ENCODE measurements around the gene ALG9.

DNA sequence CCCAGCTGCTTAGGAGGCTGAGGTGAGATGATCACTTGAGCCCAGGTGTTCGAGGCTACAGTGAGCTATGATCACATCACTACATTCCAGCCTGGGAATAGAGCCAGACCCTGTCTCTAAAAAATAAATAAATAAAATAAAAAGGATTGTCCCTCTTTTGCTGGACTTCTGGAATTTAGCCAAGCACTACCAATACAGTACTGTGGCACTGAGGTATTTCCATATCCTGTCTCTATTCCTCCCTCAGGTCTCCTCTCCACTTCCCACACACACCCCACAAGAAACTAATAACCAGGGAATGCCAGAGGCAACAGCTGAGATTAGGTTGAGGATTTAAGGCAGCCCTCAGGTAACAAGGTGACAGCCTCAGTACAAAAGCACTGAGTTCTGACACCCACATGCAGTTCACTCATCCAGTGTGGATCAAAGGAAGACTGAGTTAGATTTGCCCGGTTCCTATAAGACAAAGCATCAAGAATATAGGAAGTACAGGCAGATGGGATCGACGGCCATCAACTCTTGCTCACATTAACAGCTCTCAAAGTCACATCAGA lies 100.7 kb downstream of the ALG9 start:
- no peak for TF ChIP-seq CTCF (IDR thresholded peaks at IDR 0.05; ENCODE audit: poor library complexity, severe bottlenecking)
- TF ChIP-seq SMC3 (conservative IDR thresholded peaks at IDR 0.05; ENCODE audit: poor library complexity): no peak
- TF ChIP-seq POLR2AphosphoS5 (IDR thresholded peaks at IDR 0.05): no peak

All from neural cell (in vitro differentiated cells).